ENCODE data around the gene IGFL3.

Gene IGFL3

DNA sequence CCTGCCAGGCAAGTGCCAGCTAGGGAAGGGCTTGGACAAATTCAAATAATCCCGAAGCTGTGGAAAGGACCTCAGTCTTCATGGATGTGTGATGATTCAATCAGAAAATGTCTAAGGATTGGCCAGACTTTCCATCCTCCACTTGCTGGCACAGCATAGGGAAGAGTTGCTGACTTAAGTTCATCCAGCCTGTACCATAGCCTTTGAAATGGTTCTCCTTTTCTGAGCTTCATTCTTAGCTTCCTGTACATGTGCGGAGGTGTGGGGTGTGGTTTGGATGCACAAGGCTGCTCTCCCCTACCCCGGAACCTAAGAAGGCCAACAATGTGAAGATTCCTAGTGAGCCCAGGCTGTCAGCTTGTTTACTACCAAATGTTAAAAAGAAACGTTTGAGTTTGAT is 959 bp upstream of the IGFL3 start:
- no peak for DNase-seq (ENCODE audit: low spot score)
- Histone ChIP-seq H3K27ac (no peak overlapping the region), H3K4me3 (no peak overlapping the region)
- TF ChIP-seq CTCF (IDR thresholded peaks at IDR 0.05), result no peak

DNA sequence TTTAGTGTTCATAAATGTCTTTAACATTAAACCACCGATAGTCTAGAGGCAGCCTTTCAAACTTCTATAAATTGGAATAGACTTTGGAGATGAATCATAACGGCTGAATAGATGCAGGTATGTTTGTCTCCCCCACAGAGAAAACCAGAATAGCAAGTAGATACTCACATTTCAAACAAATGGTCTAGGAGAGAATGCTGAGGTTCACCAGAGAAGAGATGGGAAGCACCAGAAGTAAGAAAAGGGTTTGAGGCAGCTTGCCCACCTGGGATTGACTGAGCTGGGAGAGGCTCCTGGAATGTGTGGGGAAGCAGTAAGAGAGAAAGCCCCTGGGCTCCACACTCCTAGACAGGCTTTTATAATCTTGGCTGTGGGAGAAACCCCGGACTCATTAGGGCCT is 6.4 kb downstream of the IGFL3 start:
- no peak overlapping the region for H3K4me3 ChIP-seq
- no peak for DNase-seq (ENCODE audit: low spot score)
- no peak overlapping the region for H3K27ac ChIP-seq
- TF ChIP-seq CTCF (IDR thresholded peaks at IDR 0.05), result no peak

DNA sequence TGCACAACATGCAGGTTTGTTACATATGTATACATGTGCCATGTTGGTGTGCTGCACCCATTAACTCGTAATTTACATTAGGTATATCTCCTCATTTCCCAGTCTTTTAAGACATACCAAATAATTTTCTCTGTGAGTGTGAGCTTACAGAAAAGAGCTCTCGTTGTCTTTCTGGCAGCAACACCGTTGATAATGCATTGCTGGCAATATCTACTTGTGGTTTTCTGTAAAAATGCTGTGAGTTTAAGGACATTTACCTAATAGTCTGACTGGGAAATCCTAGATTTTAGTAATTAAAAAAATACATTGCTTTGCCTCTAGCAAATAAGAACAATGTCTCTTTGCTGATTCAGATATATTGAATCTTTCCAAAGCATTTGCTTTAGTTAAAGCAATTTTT is 8.4 kb downstream of the IGFL3 start:
- no peak for TF ChIP-seq CTCF (IDR thresholded peaks at IDR 0.05)
- DNase-seq (ENCODE audit: low spot score), result no peak
- no peak overlapping the region for H3K27ac ChIP-seq
- H3K4me3 ChIP-seq, result no peak overlapping the region

DNA sequence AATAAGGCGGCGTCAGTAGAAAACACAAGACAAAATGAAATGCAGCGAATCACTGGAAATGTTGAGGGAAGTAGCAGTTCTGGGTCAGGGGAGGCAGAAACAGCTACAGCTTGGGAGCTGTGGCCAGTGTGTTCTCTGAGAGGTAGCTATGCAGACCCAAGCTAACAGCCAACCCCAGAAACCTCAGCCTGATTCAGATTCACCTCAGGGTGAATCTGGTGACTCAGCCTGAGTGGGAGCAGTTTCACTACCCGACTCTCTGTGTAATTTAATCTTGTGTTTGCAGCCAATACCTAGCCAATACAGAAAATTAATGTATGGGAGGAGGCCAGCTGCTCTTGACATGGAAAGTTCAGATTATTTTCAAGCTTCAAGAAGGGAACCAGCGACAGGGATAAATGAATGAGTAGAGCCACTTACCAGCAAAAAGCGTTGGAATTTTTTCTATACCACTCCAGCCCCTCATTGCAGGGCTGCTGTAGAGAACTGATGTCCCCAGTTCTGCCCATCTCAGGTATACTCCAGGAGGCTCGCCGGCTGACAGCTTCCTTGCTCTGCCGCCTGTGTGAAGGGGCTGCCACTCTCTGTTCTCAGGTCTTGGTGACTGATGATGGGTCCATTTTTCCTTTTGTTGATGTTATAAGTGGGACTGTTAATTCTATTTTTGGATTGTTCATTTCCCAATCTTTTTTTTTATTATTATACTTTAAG is 8.9 kb downstream of the IGFL3 start:
- DNase-seq (ENCODE audit: low spot score), result no peak
- Histone ChIP-seq H3K4me3 (no peak overlapping the region), H3K27ac (no peak overlapping the region)
- TF ChIP-seq CTCF (IDR thresholded peaks at IDR 0.05), result no peak

GRCh38 chr19:46113726-46114125 is 10.8 kb downstream of the IGFL3 start:
- TF ChIP-seq CTCF (IDR thresholded peaks at IDR 0.05), result no peak

GRCh38 chr19:46112527-46112926 is 12.0 kb downstream of the IGFL3 start:
- DNase-seq (ENCODE audit: low spot score), result no peak
- TF ChIP-seq CTCF (IDR thresholded peaks at IDR 0.05), result no peak
- no peak overlapping the region for H3K4me3 ChIP-seq
- H3K27ac ChIP-seq, result no peak overlapping the region

More at GRCh38 chr19:46113726-46114125, 10.8 kb downstream of the IGFL3 start:
- DNase-seq (ENCODE audit: low spot score), result no peak
- Histone ChIP-seq H3K4me3 (no peak overlapping the region), H3K27ac (no peak overlapping the region)

DNA sequence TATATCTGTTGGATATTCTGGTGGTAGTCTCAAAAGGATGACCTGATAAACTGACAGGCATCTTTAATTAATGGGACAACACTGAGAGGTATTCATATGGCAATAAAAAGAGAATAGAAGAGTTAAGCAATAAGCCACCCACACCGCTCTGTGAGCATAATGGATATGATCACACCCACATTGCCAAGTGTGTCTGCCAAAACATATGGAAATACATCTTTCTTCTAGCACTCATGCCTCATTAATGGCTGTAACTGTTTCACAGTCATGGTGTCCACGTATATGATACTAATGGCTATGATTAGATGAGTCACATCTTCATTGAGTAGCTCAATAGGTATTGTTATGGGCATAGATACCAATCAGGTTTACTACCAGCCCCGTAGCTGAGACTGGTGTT is 13.1 kb downstream of the IGFL3 start:
- H3K4me3 ChIP-seq, result no peak overlapping the region
- no peak for DNase-seq (ENCODE audit: low spot score)
- no peak overlapping the region for H3K27ac ChIP-seq

More for the DNA sequence above, 13.1 kb downstream of the IGFL3 start:
- no peak for TF ChIP-seq CTCF (IDR thresholded peaks at IDR 0.05)
